Mammary epithelial cell (primary cell): Measurements from ENCODE around the gene TMED5.

Experiments
- CTCF ChIP-seq, 2 donors: IDR thresholded peaks in 1 of 2; conservative IDR thresholded peaks in 1 of 2; 2 replicates each; pipeline ENCODE4 v1.5.1; 2011 to 2012; ENCODE audit warnings: inconsistent platforms in 2 of 2, low read length in 2 of 2, mild to moderate bottlenecking in 2 of 2, control low read depth in 1 of 2, low read depth in 1 of 2; ENCODE audit not compliant: insufficient read depth in 1 of 2; ENCODE audit errors: extremely low read depth in 1 of 2
- EZH2 ChIP-seq: IDR thresholded peaks from 2 replicates; pipeline ENCODE4 v1.6.1; 2012; ENCODE audit warnings: low read length, inconsistent platforms, borderline replicate concordance

GRCh38 chr1:93200714-93201113 is 20.5 kb upstream of the TMED5 start:
- TF ChIP-seq EZH2: no peak
- no peak for TF ChIP-seq CTCF (conservative IDR thresholded peaks at IDR 0.05 in 1 of 2, IDR thresholded peaks at IDR 0.05 in 1 of 2; ENCODE audit: extremely low read depth in 1 of 2, insufficient read depth in 1 of 2, low read depth in 1 of 2, low read length in 2 of 2)
